Measurements from ENCODE around the gene DTNBP1.
A peak's percentile ranks its signal among the peaks of the same experiment; 100 is the strongest.

The DTNBP1 gene

DNA sequence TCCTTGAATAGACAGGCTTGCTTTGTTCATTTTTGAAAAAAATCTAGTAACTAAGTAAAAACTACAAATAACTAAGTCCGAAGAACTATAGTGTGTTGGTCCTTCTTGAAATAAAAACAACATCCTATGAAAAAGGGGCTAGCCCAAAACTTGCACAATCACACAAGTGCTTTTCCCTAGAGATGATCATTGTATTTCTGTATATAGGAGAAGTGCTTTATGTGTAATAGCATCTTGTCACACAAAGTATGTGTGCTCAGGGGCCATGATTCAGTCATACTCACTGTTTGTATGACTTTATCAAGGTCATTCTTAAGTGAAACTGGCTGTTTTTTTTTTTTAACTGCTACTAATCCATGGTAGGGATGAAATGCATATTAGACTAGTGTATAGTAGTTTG is 179.8 kb downstream of the DTNBP1 start:
- TF ChIP-seq, protein P1, sequence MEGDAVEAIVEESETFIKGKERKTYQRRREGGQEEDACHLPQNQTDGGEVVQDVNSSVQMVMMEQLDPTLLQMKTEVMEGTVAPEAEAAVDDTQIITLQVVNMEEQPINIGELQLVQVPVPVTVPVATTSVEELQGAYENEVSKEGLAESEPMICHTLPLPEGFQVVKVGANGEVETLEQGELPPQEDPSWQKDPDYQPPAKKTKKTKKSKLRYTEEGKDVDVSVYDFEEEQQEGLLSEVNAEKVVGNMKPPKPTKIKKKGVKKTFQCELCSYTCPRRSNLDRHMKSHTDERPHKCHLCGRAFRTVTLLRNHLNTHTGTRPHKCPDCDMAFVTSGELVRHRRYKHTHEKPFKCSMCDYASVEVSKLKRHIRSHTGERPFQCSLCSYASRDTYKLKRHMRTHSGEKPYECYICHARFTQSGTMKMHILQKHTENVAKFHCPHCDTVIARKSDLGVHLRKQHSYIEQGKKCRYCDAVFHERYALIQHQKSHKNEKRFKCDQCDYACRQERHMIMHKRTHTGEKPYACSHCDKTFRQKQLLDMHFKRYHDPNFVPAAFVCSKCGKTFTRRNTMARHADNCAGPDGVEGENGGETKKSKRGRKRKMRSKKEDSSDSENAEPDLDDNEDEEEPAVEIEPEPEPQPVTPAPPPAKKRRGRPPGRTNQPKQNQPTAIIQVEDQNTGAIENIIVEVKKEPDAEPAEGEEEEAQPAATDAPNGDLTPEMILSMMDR (IDR thresholded peaks at IDR 0.05), result no peak
- H3K36me3 ChIP-seq (ENCODE audit: control insufficient read depth, insufficient read depth, low read length), result no peaks in the 10 kb centered on the region
- peaks cover 17% of the 10 kb centered on the region for H3K79me2 ChIP-seq
- H2AFZ ChIP-seq, result no peak overlapping the region
- no peak overlapping the region for H3K9ac ChIP-seq
- no peaks in the 10 kb centered on the region for H3K9me3 ChIP-seq (ENCODE audit: control insufficient read depth, low read length)
- no peak overlapping the region for H3K4me3 ChIP-seq (ENCODE audit: low read depth, low read length)
- no peaks in the 10 kb centered on the region for H3K27me3 ChIP-seq (ENCODE audit: control insufficient read depth, insufficient read depth, low read length)
- no peak overlapping the region for H3K27ac ChIP-seq
- H3K4me1 ChIP-seq, result peaks cover 4% of the 10 kb centered on the region
- no peak overlapping the region for H3K4me2 ChIP-seq (ENCODE audit: low read length)

DNA sequence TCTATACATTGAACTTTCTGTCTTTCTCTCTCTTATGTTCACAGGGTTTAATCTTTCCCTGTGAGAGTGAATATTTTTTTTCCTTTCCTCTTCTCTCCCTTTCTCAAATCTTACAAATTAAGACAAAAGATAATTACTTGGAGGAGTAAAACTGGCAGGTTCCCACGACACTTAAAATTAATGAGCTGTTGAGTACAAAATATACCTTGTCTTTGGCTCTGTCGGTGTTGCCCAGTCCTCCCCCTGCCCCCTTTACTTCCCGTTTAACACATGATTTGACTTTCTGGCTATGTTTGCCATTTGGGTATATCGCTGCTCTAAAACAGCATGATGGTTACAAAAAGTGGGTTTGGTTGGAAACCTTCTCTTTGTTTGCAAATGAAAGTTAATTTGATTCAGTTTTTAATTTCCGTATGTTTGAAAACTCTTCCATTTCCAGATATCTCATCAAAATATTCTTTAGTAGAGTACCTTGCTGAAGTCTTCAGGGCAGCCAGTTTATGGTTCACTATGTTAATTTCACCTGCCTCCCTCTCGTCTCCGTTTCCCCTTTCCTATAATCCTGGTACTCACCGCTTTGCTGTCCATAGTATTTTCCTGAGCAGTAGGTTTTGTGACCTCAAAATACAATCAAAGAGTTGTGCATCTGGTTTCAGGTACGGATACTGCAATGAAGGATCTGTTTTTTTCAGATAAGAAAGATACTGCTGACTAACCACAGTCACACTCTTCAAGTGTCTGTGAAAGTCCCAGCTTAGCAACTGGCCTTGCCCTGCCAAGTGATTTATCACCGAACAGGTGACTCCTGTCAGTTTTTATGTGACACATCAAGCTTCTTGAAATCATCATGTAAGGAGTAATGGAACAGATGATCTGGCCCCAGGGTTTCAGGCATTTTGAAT is 181.2 kb downstream of the DTNBP1 start:
- Histone ChIP-seq H3K27ac (no peak overlapping the region), H3K9ac (no peak overlapping the region), H3K79me2 (peaks cover 20% of the 10 kb centered on the region), H3K4me1 (peaks cover 4% of the 10 kb centered on the region), H3K36me3 (ENCODE audit: control insufficient read depth, insufficient read depth, low read length) (no peaks in the 10 kb centered on the region), H3K4me3 (ENCODE audit: low read depth, low read length) (no peak overlapping the region), H3K9me3 (ENCODE audit: control insufficient read depth, low read length) (no peaks in the 10 kb centered on the region), H2AFZ (no peak overlapping the region), H3K4me2 (ENCODE audit: low read length) (peak overlapping the region; percentile 15), H3K27me3 (ENCODE audit: control insufficient read depth, insufficient read depth, low read length) (no peaks in the 10 kb centered on the region)
- TF ChIP-seq, protein P1 (IDR thresholded peaks at IDR 0.05), result no peak

DNA sequence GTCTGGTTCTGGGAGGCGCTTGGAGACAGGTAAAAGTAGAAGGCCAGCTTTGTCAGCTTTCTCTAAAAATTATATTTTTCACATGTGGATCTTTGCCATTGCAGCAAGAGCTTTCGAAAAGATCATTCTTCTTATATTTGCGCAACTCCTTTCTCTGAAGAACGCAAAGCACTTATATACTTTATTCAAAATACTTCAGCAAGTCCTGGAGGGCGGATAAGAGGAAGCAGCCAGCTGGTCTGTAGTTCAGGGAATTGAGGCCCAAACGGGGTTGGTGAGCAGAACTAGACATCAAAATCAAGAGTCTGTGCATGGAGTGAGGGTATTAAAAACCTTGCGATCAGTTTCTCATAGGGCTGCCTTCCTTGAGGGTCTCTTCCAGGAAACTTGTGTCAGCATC is 182.3 kb downstream of the DTNBP1 start:
- Histone ChIP-seq H3K4me3 (ENCODE audit: low read depth, low read length) (no peak overlapping the region), H3K4me1 (peaks cover 12% of the 10 kb centered on the region), H3K4me2 (ENCODE audit: low read length) (no peak overlapping the region), H3K9me3 (ENCODE audit: control insufficient read depth, low read length) (no peaks in the 10 kb centered on the region), H3K27me3 (ENCODE audit: control insufficient read depth, insufficient read depth, low read length) (no peaks in the 10 kb centered on the region), H2AFZ (no peak overlapping the region), H3K27ac (no peak overlapping the region), H3K36me3 (ENCODE audit: control insufficient read depth, insufficient read depth, low read length) (no peaks in the 10 kb centered on the region), H3K9ac (no peak overlapping the region), H3K79me2 (peaks cover 20% of the 10 kb centered on the region)
- TF ChIP-seq, protein P1 (IDR thresholded peaks at IDR 0.05), result no peak

DNA sequence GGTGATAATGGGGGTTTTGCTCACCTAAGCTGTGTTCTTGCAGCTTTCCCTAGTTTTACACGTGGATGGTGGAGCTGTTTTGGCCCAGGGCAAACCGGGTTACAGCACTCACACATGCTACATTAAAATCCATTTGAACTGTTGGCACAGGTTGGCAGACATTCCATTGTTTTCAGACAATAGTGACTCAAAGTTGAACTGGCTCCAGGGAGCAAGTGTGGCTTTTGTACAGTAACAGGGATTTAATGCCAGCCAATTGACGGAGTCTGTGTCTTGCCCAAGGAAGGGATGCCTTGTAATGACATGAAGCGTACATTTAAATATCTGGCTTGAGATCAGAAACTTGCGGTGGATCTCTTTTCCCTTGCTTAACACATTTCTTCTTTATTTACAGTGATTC is 183.1 kb downstream of the DTNBP1 start:
- Histone ChIP-seq H3K27me3 (ENCODE audit: control insufficient read depth, insufficient read depth, low read length) (no peaks in the 10 kb centered on the region), H3K79me2 (peaks cover 17% of the 10 kb centered on the region), H3K36me3 (ENCODE audit: control insufficient read depth, insufficient read depth, low read length) (no peaks in the 10 kb centered on the region), H3K27ac (no peak overlapping the region), H3K4me3 (ENCODE audit: low read depth, low read length) (no peak overlapping the region), H3K4me2 (ENCODE audit: low read length) (no peak overlapping the region), H2AFZ (no peak overlapping the region), H3K4me1 (peaks cover 16% of the 10 kb centered on the region), H3K9me3 (ENCODE audit: control insufficient read depth, low read length) (no peaks in the 10 kb centered on the region), H3K9ac (no peak overlapping the region)
- TF ChIP-seq, protein P1 (IDR thresholded peaks at IDR 0.05), result no peak

DNA sequence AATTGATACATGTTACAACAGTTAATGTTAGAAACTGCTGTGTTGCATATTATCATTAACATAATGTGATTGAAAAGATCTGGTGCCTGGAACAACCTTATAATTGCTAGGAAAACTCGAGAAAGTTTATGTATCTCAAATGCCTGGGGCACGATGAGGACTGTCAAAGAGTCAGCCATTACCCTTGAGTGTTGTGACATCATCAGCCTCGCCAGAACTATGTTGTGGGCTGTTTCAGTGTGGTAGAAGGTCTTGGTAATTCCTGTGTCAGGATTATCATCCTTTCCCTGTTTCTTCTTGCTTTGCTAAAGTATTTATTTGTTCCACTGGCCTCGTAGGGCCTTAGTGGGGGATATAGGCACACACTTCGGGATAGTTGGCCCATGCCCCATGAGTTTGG is 185.1 kb downstream of the DTNBP1 start:
- H2AFZ ChIP-seq, result no peak overlapping the region
- TF ChIP-seq, protein P1 (IDR thresholded peaks at IDR 0.05), result no peak
- H3K9ac ChIP-seq, result no peak overlapping the region
- no peak overlapping the region for H3K4me2 ChIP-seq (ENCODE audit: low read length)
- no peaks in the 10 kb centered on the region for H3K36me3 ChIP-seq (ENCODE audit: control insufficient read depth, insufficient read depth, low read length)
- H3K27ac ChIP-seq, result no peak overlapping the region
- H3K79me2 ChIP-seq, result peaks cover 10% of the 10 kb centered on the region
- H3K4me1 ChIP-seq, result peaks cover 16% of the 10 kb centered on the region
- no peaks in the 10 kb centered on the region for H3K27me3 ChIP-seq (ENCODE audit: control insufficient read depth, insufficient read depth, low read length)
- H3K9me3 ChIP-seq (ENCODE audit: control insufficient read depth, low read length), result no peaks in the 10 kb centered on the region
- H3K4me3 ChIP-seq (ENCODE audit: low read depth, low read length), result no peak overlapping the region
